ENCODE data around the gene MRPL58.

- TF ChIP-seq ELF4 (IDR thresholded peaks at IDR 0.05), result no peak
- no peak for TF ChIP-seq FOXM1 (IDR thresholded peaks at IDR 0.05; ENCODE audit: borderline replicate concordance)
- TF ChIP-seq HDGF (IDR thresholded peaks at IDR 0.05; ENCODE audit: borderline replicate concordance), result no peak
- TF ChIP-seq FOXK2 (IDR thresholded peaks at IDR 0.05), result no peak
- TF ChIP-seq LEF1 (IDR thresholded peaks at IDR 0.05; ENCODE audit: borderline replicate concordance), result no peak
- no peak for TF ChIP-seq TARDBP (IDR thresholded peaks at IDR 0.05)
- no peak for TF ChIP-seq L3MBTL2 (conservative IDR thresholded peaks at IDR 0.05)
- TF ChIP-seq NFRKB (IDR thresholded peaks at IDR 0.05), result no peak
- no peak for TF ChIP-seq ARNT (IDR thresholded peaks at IDR 0.05)
- TF ChIP-seq BHLHE40 (IDR thresholded peaks at IDR 0.05; ENCODE audit: borderline replicate concordance), result no peak
- TF ChIP-seq FOXA1 (IDR thresholded peaks at IDR 0.05), result no peak
- TF ChIP-seq ZNF384 (IDR thresholded peaks at IDR 0.05), result no peak
- TF ChIP-seq SUZ12 (IDR thresholded peaks at IDR 0.05), result no peak
Observed at GRCh38 chr17:74990581-74991105, 21.8 kb upstream of the MRPL58 start.
